Esophagus muscularis mucosa (tissue), 4 donors: Measurements from ENCODE around the gene MYO1D. TPM values are rescaled to one million over a fixed set of nuclear protein-coding genes. Genes with fewer than 3 reads are reported as not detected.
"Not testable (repeated sequence)": the region's sequence is repeated elsewhere in the genome, so short reads cannot be mapped to it uniquely, and the experiment has no call there.

ENCODE experiments used
- DNase-seq: peaks from one replicate; pipeline ENCODE4 v3.0.0-alpha.2; 2017; ENCODE audit errors: extremely low spot score
- H3K27ac ChIP-seq, 4 donors: fragments of 200-600 bp; sonication (generic); replicated peaks in 1 of 4; 1 replicate in 3 of 4; 2 replicates in 1 of 4; pipeline ENCODE4 v1.5.1; 2016 to 2019; ENCODE audit warnings: mild to moderate bottlenecking in 1 of 4
- H3K27me3 ChIP-seq, 4 donors: fragments of 200-600 bp; sonication (generic); one replicate each; pipeline versions ENCODE4 v1.5.1 to v1.6.0; 2016 to 2019
- H3K36me3 ChIP-seq, 4 donors: fragments of 200-600 bp; sonication (generic); one replicate each; pipeline ENCODE4 v1.5.1; 2016 to 2019
- H3K4me1 ChIP-seq, 4 donors: fragments of 200-600 bp; sonication (generic); one replicate each; pipeline ENCODE4 v1.5.1; 2016 to 2019
- H3K4me3 ChIP-seq, 4 donors: fragments of 200-600 bp; sonication (generic); 1 replicate in 2 of 4; 2 replicates in 2 of 4; pipeline ENCODE4 v1.5.1; 2016 to 2019; ENCODE audit warnings: mild to moderate bottlenecking in 4 of 4, moderate library complexity in 1 of 4
- H3K9me3 ChIP-seq, 4 donors: fragments of 200-600 bp; sonication (generic); 1 replicate in 3 of 4; 2 replicates in 1 of 4; pipeline ENCODE4 v1.5.1; 2016 to 2019
- CTCF ChIP-seq, 3 experiments: fragments of 200-600 bp in 2 of 3; fragments of 450-650 bp in 1 of 3; sonication (generic) in 2 of 3; IDR thresholded peaks; one replicate each; pipeline ENCODE4 v1.5.1; 2017 to 2019; ENCODE audit warnings: antibody characterized with exemption in 3 of 3, mild to moderate bottlenecking in 2 of 3, moderate library complexity in 1 of 3
- EP300 ChIP-seq: sonication (generic); formaldehyde crosslinking; IDR thresholded peaks from one replicate; pipeline ENCODE4 v1.6.1; 2017; ENCODE audit warnings: antibody characterized with exemption
- POLR2A ChIP-seq: fragments of 450-650 bp; IDR thresholded peaks from one replicate; pipeline ENCODE4 v1.6.1; 2017; ENCODE audit warnings: antibody characterized with exemption, moderate library complexity, mild to moderate bottlenecking, low read depth
- POLR2AphosphoS5 ChIP-seq, 2 donors: sonication (generic); formaldehyde crosslinking; IDR thresholded peaks; one replicate each; pipeline ENCODE4 v1.6.1; 2017; ENCODE audit warnings: antibody characterized with exemption in 2 of 2
- WGBS: methylation state at CpG from one replicate; pipeline ENCODE4 v1.1.5; 2018; 5-methylcytosine and 5-hydroxymethylcytosine counted together
- intact Hi-C: fragments of 100-400 bp; cut with DNase I; formaldehyde crosslinking; loops from one replicate; pipeline ENCODE4 v1.15.1; 2023
- total RNA-seq, 4 donors: library from RNA; depleted of rRNA; stranded (reverse); fragments of >200 nt; gene quantifications; one replicate each; pipeline versions ENCODE4 v1.1.0 to v1.2.1, GENCODE V29; 2016

MYO1D gene
- total RNA-seq, 4 donors from 2014 or later: 27.3 to 30.3 (median 29.0) TPM

- H3K9me3 ChIP-seq: no peaks in the 10 kb centered on the region
- H3K36me3 ChIP-seq: peaks cover 0 to 13% (median 3%) of the 10 kb centered on the region in 4 donors
- H3K4me1 ChIP-seq: no peaks in the 10 kb centered on the region
- intact Hi-C loops: no loop called here
- TF ChIP-seq POLR2A: no peak
- TF ChIP-seq POLR2AphosphoS5 (IDR thresholded peaks at IDR 0.05): no peak
- no peak for TF ChIP-seq EP300
- no peak for TF ChIP-seq CTCF (IDR thresholded peaks at IDR 0.05)
- H3K27ac ChIP-seq: no peak overlapping the region
- no peak overlapping the region for H3K4me3 ChIP-seq
- WGBS: 92% methylated on average over 2 of the region's 2 CpGs
- H3K27me3 ChIP-seq: no peaks in the 10 kb centered on the region
- DNase-seq: no peak
These were observed 130.2 kb downstream of the MYO1D start for GRCh38 chr17:32746698-32747097.

- no peaks in the 10 kb centered on the region for H3K9me3 ChIP-seq
- no peak overlapping the region for H3K4me3 ChIP-seq
- no peak overlapping the region for H3K27ac ChIP-seq
- H3K27me3 ChIP-seq: no peaks in the 10 kb centered on the region
- DNase-seq: no peak
- H3K4me1 ChIP-seq: no peaks in the 10 kb centered on the region
- TF ChIP-seq CTCF (IDR thresholded peaks at IDR 0.05) (no peak), EP300 (no peak), POLR2A (no peak), POLR2AphosphoS5 (IDR thresholded peaks at IDR 0.05) (no peak)
- 97% methylated on average over 2 of the region's 2 CpGs for WGBS
- H3K36me3 ChIP-seq: peaks cover 0 to 13% (median 3%) of the 10 kb centered on the region in 4 donors
- intact Hi-C loops: no loop called here
These were observed 130.6 kb downstream of the MYO1D start for GRCh38 chr17:32746280-32746679.

- TF ChIP-seq EP300 (no peak), POLR2A (no peak), CTCF (IDR thresholded peaks at IDR 0.05) (no peak), POLR2AphosphoS5 (IDR thresholded peaks at IDR 0.05) (no peak)
- H3K36me3 ChIP-seq: peaks cover 0 to 13% (median 9%) of the 10 kb centered on the region in 4 donors
- WGBS: 78% methylated on average over 4 of the region's 4 CpGs
- H3K4me1 ChIP-seq: no peaks in the 10 kb centered on the region
- H3K27me3 ChIP-seq: no peaks in the 10 kb centered on the region
- H3K27ac ChIP-seq: no peak overlapping the region
- DNase-seq: no peak
- H3K9me3 ChIP-seq: no peaks in the 10 kb centered on the region
- no peak overlapping the region for H3K4me3 ChIP-seq
- intact Hi-C loops: no loop called here
These were observed 134.0 kb downstream of the MYO1D start for GRCh38 chr17:32742681-32743538.

- Histone ChIP-seq H3K27ac (no peak overlapping the region), H3K9me3 (no peaks in the 10 kb centered on the region), H3K4me3 (no peak overlapping the region), H3K27me3 (no peaks in the 10 kb centered on the region), H3K36me3 (peaks cover 0 to 11% (median 7%) of the 10 kb centered on the region in 4 donors), H3K4me1 (no peaks in the 10 kb centered on the region)
- TF ChIP-seq CTCF (IDR thresholded peaks at IDR 0.05): no peak
- TF ChIP-seq POLR2A: no peak
- TF ChIP-seq EP300: no peak
- DNase-seq: no peak
- WGBS: 100% methylated on average over 1 of the region's 1 CpG
- intact Hi-C loops: no loop called here
These were observed 135.5 kb downstream of the MYO1D start for GRCh38 chr17:32741381-32741780.

- Histone ChIP-seq H3K27me3 (no peaks in the 10 kb centered on the region), H3K27ac (no peak overlapping the region), H3K4me3 (no peak overlapping the region), H3K4me1 (no peaks in the 10 kb centered on the region), H3K9me3 (no peaks in the 10 kb centered on the region), H3K36me3 (peaks cover 0 to 7% (median 3%) of the 10 kb centered on the region in 4 donors)
- intact Hi-C loops: no loop called here
- no peak for TF ChIP-seq POLR2A
- no peak for TF ChIP-seq EP300
- no peak for TF ChIP-seq CTCF (IDR thresholded peaks at IDR 0.05)
- TF ChIP-seq POLR2AphosphoS5 (IDR thresholded peaks at IDR 0.05): no peak
- 98% methylated on average over 2 of the region's 2 CpGs for WGBS
- DNase-seq: no peak
These were observed 137.2 kb downstream of the MYO1D start for GRCh38 chr17:32739722-32740121.

GRCh38 chr17:32739151-32739550 lies 137.8 kb downstream of the MYO1D start:
- H3K27ac ChIP-seq, H3K9me3 ChIP-seq, DNase-seq, H3K36me3 ChIP-seq, H3K4me1 ChIP-seq, H3K4me3 ChIP-seq, intact Hi-C loops, H3K27me3 ChIP-seq: not testable (repeated sequence)
- 72% methylated on average over 4 of the region's 4 CpGs for WGBS
